ENCODE data around the gene HNRNPUL2.

- no peak for TF ChIP-seq IKZF1 (conservative IDR thresholded peaks at IDR 0.05)
- no peak for TF ChIP-seq BCL3 (IDR thresholded peaks at IDR 0.05; ENCODE audit: borderline replicate concordance, insufficient read depth, low read depth, low read length, poor library complexity, severe bottlenecking)
Observed at GRCh38 chr11:62682518-62682917, 44.7 kb downstream of the HNRNPUL2 start.

Measured in GM12878 (cell line).